T-cell (primary cell): Measurements from ENCODE around the gene SLFN11. TPM values are rescaled to one million over a fixed set of nuclear protein-coding genes. Genes with fewer than 3 reads are reported as not detected.
"Not testable (repeated sequence)": the region's sequence is repeated elsewhere in the genome, so short reads cannot be mapped to it uniquely, and the experiment has no call there.

ENCODE experiments used
- ATAC-seq, 4 experiments: fragments of 200-7000 bp in 3 of 4; fragments of 150-1000 bp in 1 of 4; cut with Tn5 transposase; replicated peaks in 1 of 4; 1 replicate in 3 of 4; 2 replicates in 1 of 4; pipeline ENCODE4 v1.10.0; 2021; ENCODE audit warnings: moderate library complexity in 3 of 4, mild to moderate bottlenecking in 2 of 4, moderate number of reproducible peaks in 1 of 4
- CTCF ChIA-PET, 2 donors: fragments of 300-600 bp; sonication (Branson Sonifier 250); formaldehyde crosslinking; loops; one replicate each; lab custom pipeline; 2022; ENCODE audit warnings: antibody characterized with exemption in 2 of 2; lab: Charles Lee
- POLR2A ChIA-PET, 2 donors: fragments of 300-600 bp; sonication (Branson Sonifier 250); formaldehyde crosslinking; loops; one replicate each; lab custom pipeline; 2022; ENCODE audit warnings: antibody characterized with exemption in 2 of 2; lab: Charles Lee
- DNase-seq, 35 experiments: peaks; one replicate each; pipeline versions ENCODE4 v3.0.0 to v3.0.0-alpha.2; 2013 to 2023
- H3K27ac ChIP-seq: one replicate; pipeline ENCODE4 v1.5.1; 2013; ENCODE audit warnings: low read length
- H3K27me3 ChIP-seq, 2 experiments: replicated peaks in 1 of 2; 1 replicate in 1 of 2; 2 replicates in 1 of 2; pipeline versions ENCODE4 v1.6.1 to v1.7.0; 2013; ENCODE audit warnings: low read length in 1 of 2, mixed read lengths in 1 of 2; ENCODE audit not compliant: control insufficient read depth in 2 of 2, insufficient read depth in 2 of 2; ENCODE audit errors: extremely low read depth in 1 of 2
- H3K36me3 ChIP-seq, 2 donors: 1 replicate in 1 of 2; 2 replicates in 1 of 2; pipeline versions ENCODE4 v1.6.1 to v1.7.0; 2013; ENCODE audit warnings: low read length in 1 of 2; ENCODE audit not compliant: control insufficient read depth in 2 of 2, insufficient read depth in 1 of 2; ENCODE audit errors: extremely low read depth in 1 of 2
- H3K4me1 ChIP-seq, 2 experiments: 1 replicate in 1 of 2; 2 replicates in 1 of 2; pipeline versions ENCODE4 v1.6.1 to v1.7.0; 2013; ENCODE audit warnings: low read length in 2 of 2, mixed read lengths in 1 of 2; ENCODE audit not compliant: insufficient read depth in 2 of 2, control insufficient read depth in 1 of 2; ENCODE audit errors: extremely low read depth in 1 of 2
- H3K4me3 ChIP-seq, 2 donors: 1 replicate in 1 of 2; 2 replicates in 1 of 2; pipeline versions ENCODE4 v1.5.1 to v1.7.0; 2013; ENCODE audit warnings: mild to moderate bottlenecking in 2 of 2, low read length in 1 of 2, moderate library complexity in 1 of 2; ENCODE audit not compliant: control insufficient read depth in 1 of 2; ENCODE audit errors: extremely low read depth in 1 of 2
- H3K9me3 ChIP-seq: 2 replicates; pipeline ENCODE4 v1.7.0; 2013
- H3K27ac Mint-ChIP-seq, 2 donors: one replicate each; pipeline ENCODE4 v1.8.0; 2020 to 2021; ENCODE audit warnings: mild to moderate bottlenecking in 2 of 2, mixed read lengths in 2 of 2
- H3K27me3 Mint-ChIP-seq, 2 donors: one replicate each; pipeline ENCODE4 v1.8.0; 2021 to 2022; ENCODE audit warnings: mixed read lengths in 2 of 2
- H3K36me3 Mint-ChIP-seq: one replicate; pipeline ENCODE4 v1.8.0; 2021; ENCODE audit warnings: mixed read lengths
- H3K4me1 Mint-ChIP-seq, 3 donors: one replicate each; pipeline ENCODE4 v1.8.0; 2020 to 2022; ENCODE audit warnings: mixed read lengths in 3 of 3, mild to moderate bottlenecking in 1 of 3
- H3K4me3 Mint-ChIP-seq, 3 donors: one replicate each; pipeline ENCODE4 v1.8.0; 2020 to 2022; ENCODE audit warnings: mild to moderate bottlenecking in 3 of 3, mixed read lengths in 3 of 3, moderate library complexity in 3 of 3
- H3K9me3 Mint-ChIP-seq, 3 donors: one replicate each; pipeline ENCODE4 v1.8.0; 2020 to 2022; ENCODE audit warnings: mixed read lengths in 3 of 3
- WGBS: methylation state at CpG from one replicate; pipeline ENCODE4 v1.1.5; 2013; ENCODE audit warnings: missing lambda C conversion rate; ENCODE audit not compliant: insufficient coverage; 5-methylcytosine and 5-hydroxymethylcytosine counted together
- total RNA-seq, 35 experiments: library from RNA in 6 of 35; stranded (reverse) in 6 of 35; fragments of 120-200 nt in 1 of 35; gene quantifications; one replicate each; pipeline versions ENCODE4 v1.2.1 to v1.2.4 and lab custom pipeline; 2013 to 2026

The SLFN11 gene
- total RNA-seq, 5 donors from 2014 or later (not counting 1 experiment from before 2014, with no cell fraction given) = 22.2 to 43.2 (median 31.0) TPM

DNA sequence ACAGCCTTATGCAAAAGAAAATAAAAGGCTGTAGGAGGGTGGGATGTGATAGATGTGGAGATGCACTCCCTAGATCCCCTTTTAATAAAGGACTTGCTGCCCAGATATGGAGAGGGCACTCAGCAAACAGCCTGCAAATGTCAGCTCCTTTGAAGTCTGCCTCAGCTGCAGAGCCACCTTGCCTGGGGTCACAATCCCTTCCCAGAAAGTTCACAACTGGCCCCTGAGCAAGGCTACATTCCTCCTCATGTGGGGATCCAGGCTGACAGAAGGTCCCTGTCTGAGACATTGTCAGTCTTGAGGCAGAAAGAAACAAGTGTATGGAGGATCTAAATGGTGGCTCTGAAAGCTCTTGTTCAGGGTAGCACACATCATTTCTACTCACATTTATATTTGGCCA lies 36.1 kb downstream of the SLFN11 start:
- Histone ChIP-seq H3K4me3 (no peak overlapping the region), H3K36me3 (peaks cover 0 to 5% of the 10 kb centered on the region in 2 donors), H3K9me3 (no peaks in the 10 kb centered on the region), H3K27me3 (no peaks in the 10 kb centered on the region), H3K27ac (no peak overlapping the region), H3K4me1 (peaks cover 0 to 4% of the 10 kb centered on the region in 2 experiments)
- H3K27me3 Mint-ChIP-seq = no peaks in the 10 kb centered on the region
- H3K4me3 Mint-ChIP-seq = no peak overlapping the region
- H3K36me3 Mint-ChIP-seq = peaks cover 19% of the 10 kb centered on the region
- ChIA-PET CTCF (no interaction called here), POLR2A (no interaction called here)
- ATAC-seq (no peak), DNase-seq (no peak)
- peaks cover 9 to 18% (median 17%) of the 10 kb centered on the region in 3 donors for H3K4me1 Mint-ChIP-seq
- peaks cover 0 to 16% (median 0%) of the 10 kb centered on the region in 3 donors for H3K9me3 Mint-ChIP-seq
- peak overlapping the region in 1 of 2 donors; percentile 34 for H3K27ac Mint-ChIP-seq

DNA sequence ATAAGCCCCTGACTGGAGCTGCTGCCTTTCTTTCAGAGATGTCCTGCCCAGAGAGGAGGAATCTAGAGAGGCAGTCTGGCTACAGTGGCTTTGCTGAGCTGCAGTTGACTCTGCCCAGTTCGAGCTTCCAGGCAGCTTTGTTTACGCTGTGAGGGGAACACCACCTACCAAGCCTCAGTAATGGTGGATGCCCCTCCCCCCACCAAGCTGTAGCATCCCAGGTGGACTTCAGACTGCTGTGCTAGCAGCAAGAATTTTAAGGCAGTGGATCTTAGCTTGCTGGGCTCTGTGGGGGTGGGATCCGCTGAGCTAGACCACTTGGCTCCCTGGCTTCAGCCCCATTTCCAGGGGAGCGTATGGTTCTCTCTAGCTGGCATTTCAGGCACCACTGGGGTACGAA lies 39.8 kb downstream of the SLFN11 start:
- H3K4me3 ChIP-seq, ATAC-seq, H3K27ac Mint-ChIP-seq, DNase-seq, H3K4me3 Mint-ChIP-seq, H3K4me1 ChIP-seq, H3K27me3 Mint-ChIP-seq, H3K9me3 ChIP-seq, H3K27ac ChIP-seq, POLR2A ChIA-PET, H3K36me3 ChIP-seq, H3K27me3 ChIP-seq, H3K9me3 Mint-ChIP-seq: not testable (repeated sequence)
- CTCF ChIA-PET = interaction anchor here (0.6 to 0.7 kb wide), 2 partner anchors 21 to 76 kb away, joined by 3 to 4 read pairs; no protein-coding TSS in a partner anchor
- 100% methylated on average over 3 of the region's 5 CpGs for WGBS
- H3K4me1 Mint-ChIP-seq = peaks cover 2 to 11% (median 6%) of the 10 kb centered on the region in 3 donors
- H3K36me3 Mint-ChIP-seq = peaks cover 45% of the 10 kb centered on the region

GRCh38 chr17:35322749-35323148 lies 50.7 kb downstream of the SLFN11 start:
- Mint-ChIP-seq H3K27ac (no peak overlapping the region), H3K9me3 (peaks cover 3 to 9% (median 5%) of the 10 kb centered on the region in 3 donors), H3K36me3 (peaks cover 60% of the 10 kb centered on the region)

GRCh38 chr17:35315971-35316370 lies 57.5 kb downstream of the SLFN11 start:
- DNase-seq (no peak), ATAC-seq (no peak)
- H3K4me3 ChIP-seq = no peak overlapping the region
- Mint-ChIP-seq H3K4me3 (no peak overlapping the region), H3K27me3 (no peaks in the 10 kb centered on the region), H3K27ac (peak overlapping the region; percentile 97 to 98), H3K4me1 (peaks cover 62 to 68% (median 63%) of the 10 kb centered on the region in 3 donors), H3K9me3 (no peaks in the 10 kb centered on the region), H3K36me3 (peaks cover 8% of the 10 kb centered on the region)
- H3K9me3 ChIP-seq = no peaks in the 10 kb centered on the region
- H3K27me3 ChIP-seq = no peaks in the 10 kb centered on the region
- no CpG with 5 or more reads among the region's 2 CpGs for WGBS
- no peak overlapping the region for H3K27ac ChIP-seq
- H3K4me1 ChIP-seq = peaks cover 4 to 32% of the 10 kb centered on the region in 2 experiments
- ChIA-PET POLR2A (no interaction called here), CTCF (no interaction called here)
- no peaks in the 10 kb centered on the region for H3K36me3 ChIP-seq

More at GRCh38 chr17:35322749-35323148, 50.7 kb downstream of the SLFN11 start:
- peaks cover 15 to 34% (median 22%) of the 10 kb centered on the region in 3 donors for H3K4me1 Mint-ChIP-seq
- H3K27me3 Mint-ChIP-seq = no peaks in the 10 kb centered on the region
- DNase-seq (no peak), ATAC-seq (no peak)
- no peak overlapping the region for H3K27ac ChIP-seq
- H3K36me3 ChIP-seq = peaks cover 3 to 26% of the 10 kb centered on the region in 2 donors
- no peaks in the 10 kb centered on the region for H3K9me3 ChIP-seq
- H3K4me1 ChIP-seq = no peaks in the 10 kb centered on the region
- WGBS = no CpG with 5 or more reads among the region's 1 CpG
- H3K4me3 Mint-ChIP-seq = no peak overlapping the region
- no peak overlapping the region for H3K4me3 ChIP-seq
- CTCF ChIA-PET = no interaction called here
- no peaks in the 10 kb centered on the region for H3K27me3 ChIP-seq
- POLR2A ChIA-PET = no interaction called here

GRCh38 chr17:35315283-35315682 lies 58.1 kb downstream of the SLFN11 start:
- CTCF ChIA-PET = no interaction called here
- POLR2A ChIA-PET = no interaction called here
- peak overlapping the region; percentile 97 to 98 for H3K27ac Mint-ChIP-seq
- no peak for ATAC-seq
- no peak overlapping the region for H3K4me3 ChIP-seq
- H3K36me3 Mint-ChIP-seq = peaks cover 8% of the 10 kb centered on the region
- H3K27ac ChIP-seq = no peak overlapping the region
- DNase-seq = no peak
- H3K9me3 Mint-ChIP-seq = no peaks in the 10 kb centered on the region
- no peaks in the 10 kb centered on the region for H3K27me3 ChIP-seq
- no CpG with 5 or more reads among the region's 5 CpGs for WGBS
- no peaks in the 10 kb centered on the region for H3K36me3 ChIP-seq
- H3K9me3 ChIP-seq = no peaks in the 10 kb centered on the region
- H3K4me1 Mint-ChIP-seq = peaks cover 62 to 68% (median 63%) of the 10 kb centered on the region in 3 donors
- H3K4me1 ChIP-seq = peaks cover 4 to 32% of the 10 kb centered on the region in 2 experiments
- H3K27me3 Mint-ChIP-seq = no peaks in the 10 kb centered on the region
- H3K4me3 Mint-ChIP-seq = peak overlapping the region; percentile 35 to 93 (median 44)

DNA sequence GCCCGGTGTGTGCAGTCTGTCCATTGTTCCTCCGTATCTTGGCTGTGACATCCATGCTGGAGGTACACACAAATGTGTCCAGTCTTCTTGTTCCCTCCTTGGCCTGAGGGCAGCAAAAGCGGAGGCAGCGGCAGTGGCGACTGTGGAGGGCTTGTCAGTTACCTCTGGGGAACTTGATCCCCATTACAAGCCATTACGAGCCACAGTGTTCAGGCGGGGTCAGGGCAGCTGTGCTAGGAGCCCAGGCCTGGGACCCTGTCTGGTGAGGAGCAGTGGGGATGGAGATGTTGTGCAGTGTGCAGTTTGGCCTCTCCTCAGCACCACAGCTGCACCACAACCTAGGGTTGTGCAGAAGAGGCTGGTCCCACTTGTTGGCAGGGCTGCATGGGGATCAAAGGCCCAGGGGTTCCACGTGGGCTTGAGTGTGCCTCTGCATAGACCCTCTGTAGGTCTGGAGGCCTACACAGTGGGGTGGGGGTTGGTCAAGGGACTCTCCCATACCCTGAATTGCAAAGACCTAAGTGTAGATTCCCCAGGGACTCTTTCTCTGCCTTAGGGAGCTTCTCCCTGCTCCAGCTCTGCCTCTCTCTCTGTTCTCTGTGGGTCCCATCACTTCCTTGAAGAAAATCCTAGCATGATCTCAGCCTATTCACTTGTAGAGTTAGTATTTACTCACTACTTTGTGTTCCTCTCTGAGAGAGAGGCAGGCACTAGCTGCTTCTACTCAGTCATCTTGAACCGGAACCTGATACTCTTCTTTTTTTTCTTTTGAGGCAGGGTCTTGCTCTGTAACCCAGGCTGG lies 58.8 kb downstream of the SLFN11 start:
- 88% methylated on average over 3 of the region's 9 CpGs for WGBS
- H3K4me1 Mint-ChIP-seq = peaks cover 63 to 67% (median 64%) of the 10 kb centered on the region in 3 donors
- H3K4me3 Mint-ChIP-seq = peak overlapping the region; percentile 91 to 93 (median 91)
- ChIA-PET POLR2A (interaction anchor here in 1 of 2 donors (0.5 to 1.0 kb wide), 3 partner anchors 57 to 217 kb away, joined by 3 to 5 read pairs (median 3); no protein-coding TSS in a partner anchor), CTCF (interaction anchor here in 1 of 2 donors (2.4 to 4.3 kb wide), 2 partner anchors 119 to 222 kb away, joined by 9 to 136 read pairs; partner anchors contain the start of gene SLFN12L)
- peak overlapping the region in 1 of 2 donors; percentile 86 for H3K4me3 ChIP-seq
- no peaks in the 10 kb centered on the region for H3K36me3 ChIP-seq
- ATAC-seq (no peak), DNase-seq (peak in 1 of 35 experiments; percentile 9)
- H3K27ac ChIP-seq = peak overlapping the region; percentile 93
- no peaks in the 10 kb centered on the region for H3K9me3 ChIP-seq
- peaks cover 4 to 32% of the 10 kb centered on the region in 2 experiments for H3K4me1 ChIP-seq
- peaks cover 0 to under 1% (median 0%) of the 10 kb centered on the region in 3 donors for H3K9me3 Mint-ChIP-seq
- H3K27me3 Mint-ChIP-seq = no peaks in the 10 kb centered on the region
- H3K27ac Mint-ChIP-seq = peak overlapping the region; percentile 97 to 98
- peaks cover 5% of the 10 kb centered on the region for H3K36me3 Mint-ChIP-seq
- H3K27me3 ChIP-seq = no peaks in the 10 kb centered on the region
